Fibroblast of skin of right biceps (primary cell): ENCODE measurements around the gene CHEK1.

Experiments used
- DNase-seq: peaks from one replicate; pipeline ENCODE4 v3.0.0-alpha.2; 2013

The CHEK1 gene

GRCh38 chr11:125626288-125626950 lies 1.5 kb downstream of the CHEK1 start:
- peak; percentile 97 for DNase-seq

- DNase-seq = peak; percentile 17
Measured at GRCh38 chr11:125627236-125627910, 2.4 kb downstream of the CHEK1 start.

- no peak for DNase-seq
Measured at GRCh38 chr11:125637840-125638239, 12.9 kb downstream of the CHEK1 start.

- no peak for DNase-seq
Measured at GRCh38 chr11:125638315-125638714, 13.4 kb downstream of the CHEK1 start.

- DNase-seq = no peak
Measured at GRCh38 chr11:125645871-125646270, 20.9 kb downstream of the CHEK1 start.

GRCh38 chr11:125649465-125650166 lies 24.7 kb downstream of the CHEK1 start:
- DNase-seq = no peak

- no peak for DNase-seq
Measured at GRCh38 chr11:125662689-125663088, 37.7 kb downstream of the CHEK1 start.

- DNase-seq = no peak
Measured at GRCh38 chr11:125663910-125664309, 38.9 kb downstream of the CHEK1 start.

- no peak for DNase-seq
Measured at GRCh38 chr11:125667151-125667550, 42.2 kb downstream of the CHEK1 start.

GRCh38 chr11:125670172-125670571 lies 45.2 kb downstream of the CHEK1 start:
- DNase-seq = no peak

- DNase-seq = no peak
Measured at GRCh38 chr11:125671561-125671960, 46.6 kb downstream of the CHEK1 start.

- DNase-seq = no peak
Measured at GRCh38 chr11:125674210-125674609, 49.2 kb downstream of the CHEK1 start.

GRCh38 chr11:125675196-125675595 lies 50.2 kb downstream of the CHEK1 start:
- no peak for DNase-seq

GRCh38 chr11:125679397-125679796 lies 54.4 kb downstream of the CHEK1 start:
- no peak for DNase-seq

GRCh38 chr11:125679837-125680236 lies 54.9 kb downstream of the CHEK1 start:
- no peak for DNase-seq

GRCh38 chr11:125680747-125681146 lies 55.8 kb downstream of the CHEK1 start, which contains the start of gene ACRV1:
Gene ACRV1 (minus strand): TSS chr11:125680847. CDS start chr11:125680780, 67 bp downstream.
- no peak for DNase-seq

GRCh38 chr11:125685228-125685627 lies 60.3 kb downstream of the CHEK1 start:
- DNase-seq = no peak

- no peak for DNase-seq
Measured at GRCh38 chr11:125688066-125688465, 63.1 kb downstream of the CHEK1 start.

GRCh38 chr11:125688632-125689031 lies 63.7 kb downstream of the CHEK1 start:
- no peak for DNase-seq

- no peak for DNase-seq
Measured at GRCh38 chr11:125689274-125689859, 64.4 kb downstream of the CHEK1 start.

GRCh38 chr11:125690006-125690405 lies 65.0 kb downstream of the CHEK1 start:
- DNase-seq = no peak

GRCh38 chr11:125692887-125693286 lies 67.9 kb downstream of the CHEK1 start:
- DNase-seq = no peak

- no peak for DNase-seq
Measured at GRCh38 chr11:125694951-125695350, 70.0 kb downstream of the CHEK1 start.
